ENCODE measurements around the gene LENG1. TPM values are rescaled to one million over a fixed set of nuclear protein-coding genes. Genes with fewer than 3 reads are reported as not detected.

LENG1 gene
- total and polyA plus RNA-seq, 2 donors (not counting 3 experiments of a cell fraction or from before 2014, with no cell fraction given): 3.0 to 5.0 TPM

GRCh38 chr19:54180691-54181091 is 21.2 kb upstream of the LENG1 start:
- Histone ChIP-seq H3K9me3 (replicated peaks; ENCODE audit: control insufficient read depth, insufficient read depth, low read length) (no peaks in the 10 kb centered on the region), H3K27me3 (ENCODE audit: control insufficient read depth in 2 of 2, insufficient read depth in 2 of 2, low read length in 2 of 2) (no peaks in the 10 kb centered on the region), H3K4me1 (ENCODE audit: control insufficient read depth, extremely low read depth, insufficient read depth, low read length) (no peaks in the 10 kb centered on the region), H3K4me3 (replicated peaks in 1 of 3; ENCODE audit: insufficient read depth in 1 of 3, low read depth in 1 of 3, low read length in 3 of 3) (no peak overlapping the region), H4K20me1 (replicated peaks; ENCODE audit: control insufficient read depth, extremely low read depth, insufficient read depth, low read length) (no peaks in the 10 kb centered on the region), H3K4me2 (ENCODE audit: insufficient read depth, low read length) (no peak overlapping the region), H2AFZ (ENCODE audit: low read depth, low read length) (no peak overlapping the region), H3K9ac (replicated peaks; ENCODE audit: extremely low read depth, insufficient read depth, low read length) (no peak overlapping the region), H3K79me2 (ENCODE audit: control insufficient read depth, insufficient read depth, low read length) (peaks cover 4% of the 10 kb centered on the region), H3K9me1 (replicated peaks; ENCODE audit: control insufficient read depth, extremely low read depth, insufficient read depth, low read length) (no peaks in the 10 kb centered on the region), H3K27ac (ENCODE audit: insufficient read depth, low read depth, low read length) (no peak overlapping the region), H3K36me3 (ENCODE audit: control insufficient read depth in 2 of 2, extremely low read depth in 1 of 2, insufficient read depth in 2 of 2, low read length in 2 of 2) (peaks cover 9 to 41% of the 10 kb centered on the region in 2 experiments)
- CTCF ChIA-PET: interaction anchor here (1.0 to 2.2 kb wide), 5 partner anchors 10 to 86 kb away, joined by 3 to 6 read pairs (median 3); partner anchors contain the start of gene TSEN34
- dilution Hi-C loops (cut with MboI; ENCODE audit: extremely low pct_ligation_motif_present, low sequenced_read_pairs): no loop called here
- DNase-seq (ENCODE audit: low read depth, low spot score) (no peak), FAIRE-seq (no peak)
- BruUV-seq (replicated peaks): no TSS peak
- POLR2A ChIA-PET: no interaction called here
- intact Hi-C loops (cut with micrococcal nuclease): loop anchor here (1.0 kb wide), 1 partner anchor 9 kb away; the partner anchor contains the start of gene MBOAT7
- TF ChIP-seq FOS (IDR thresholded peaks at IDR 0.05; ENCODE audit: borderline replicate concordance, insufficient read depth, low read length) (no peak), JUN (IDR thresholded peaks at IDR 0.05; ENCODE audit: borderline replicate concordance, insufficient read depth, insufficient read length, low read depth) (no peak), GATA2 (IDR thresholded peaks at IDR 0.05; ENCODE audit: insufficient read depth, insufficient read length, low read depth, low read length) (no peak), POLR2A (IDR thresholded peaks at IDR 0.05; ENCODE audit: low read depth, low read length) (no peak)

- ChIA-PET POLR2A (no interaction called here), CTCF (interaction anchor here (1.0 to 1.8 kb wide), 5 partner anchors 9 to 86 kb away, joined by 3 to 6 read pairs (median 3); partner anchors contain the start of genes MBOAT7 and TSEN34)
- DNase-seq (ENCODE audit: low read depth, low spot score) (peak; percentile 54), FAIRE-seq (peak; percentile 59)
- H3K4me1 ChIP-seq (ENCODE audit: control insufficient read depth, extremely low read depth, insufficient read depth, low read length): no peaks in the 10 kb centered on the region
- TF ChIP-seq JUN (IDR thresholded peaks at IDR 0.05; ENCODE audit: borderline replicate concordance, insufficient read depth, insufficient read length, low read depth) (no peak), CTCF (IDR thresholded peaks at IDR 0.05; ENCODE audit: extremely low read depth in 1 of 2, insufficient read depth in 1 of 2, low read depth in 1 of 2, low read length in 2 of 2) (peak; percentile 43 to 46)
- no peaks in the 10 kb centered on the region for H3K9me3 ChIP-seq (replicated peaks; ENCODE audit: control insufficient read depth, insufficient read depth, low read length)
- no peak overlapping the region for H3K9ac ChIP-seq (replicated peaks; ENCODE audit: extremely low read depth, insufficient read depth, low read length)
- no peaks in the 10 kb centered on the region for H3K9me1 ChIP-seq (replicated peaks; ENCODE audit: control insufficient read depth, extremely low read depth, insufficient read depth, low read length)
- BruUV-seq (replicated peaks): no TSS peak
- no peaks in the 10 kb centered on the region for H3K79me2 ChIP-seq (ENCODE audit: control insufficient read depth, insufficient read depth, low read length)
- no peak overlapping the region for H3K4me3 ChIP-seq (replicated peaks in 1 of 3; ENCODE audit: insufficient read depth in 1 of 3, low read depth in 1 of 3, low read length in 3 of 3)
- intact Hi-C loops (cut with micrococcal nuclease): loop anchor here (1.0 kb wide), 1 partner anchor 9 kb away; the partner anchor contains the start of gene MBOAT7
- H3K4me2 ChIP-seq (ENCODE audit: insufficient read depth, low read length): no peak overlapping the region
- dilution Hi-C loops (cut with MboI; ENCODE audit: extremely low pct_ligation_motif_present, low sequenced_read_pairs): no loop called here
- H3K27ac ChIP-seq (ENCODE audit: insufficient read depth, low read depth, low read length): no peak overlapping the region
- H3K27me3 ChIP-seq (ENCODE audit: control insufficient read depth in 2 of 2, insufficient read depth in 2 of 2, low read length in 2 of 2): no peaks in the 10 kb centered on the region
- H2AFZ ChIP-seq (ENCODE audit: low read depth, low read length): no peak overlapping the region
- H3K36me3 ChIP-seq (ENCODE audit: control insufficient read depth in 2 of 2, extremely low read depth in 1 of 2, insufficient read depth in 2 of 2, low read length in 2 of 2): peaks cover 7 to 38% of the 10 kb centered on the region in 2 experiments
- H4K20me1 ChIP-seq (replicated peaks; ENCODE audit: control insufficient read depth, extremely low read depth, insufficient read depth, low read length): no peaks in the 10 kb centered on the region
These were observed 20.5 kb upstream of the LENG1 start for GRCh38 chr19:54179921-54180461.
